Mesothelial cell of epicardium (in vitro differentiated cells): ENCODE results near the gene ASXL1. TPM values are rescaled to one million over a fixed set of nuclear protein-coding genes. Genes with fewer than 3 reads are reported as not detected.
"Not testable (repeated sequence)": the region's sequence is repeated elsewhere in the genome, so short reads cannot be mapped to it uniquely, and the experiment has no call there.

Source experiments
- DNase-seq, 2 experiments: peaks; one replicate each; pipeline ENCODE4 v3.0.0; 2021; ENCODE audit warnings: low spot score in 2 of 2; ENCODE audit not compliant: unreplicated experiment in 2 of 2
- H3K27ac Mint-ChIP-seq: 2 replicates; pipeline ENCODE4 v1.8.0; 2021; ENCODE audit warnings: mixed read lengths
- H3K27me3 Mint-ChIP-seq: 2 replicates; pipeline ENCODE4 v1.8.0; 2021; ENCODE audit warnings: low read depth, mixed read lengths
- H3K36me3 Mint-ChIP-seq: 2 replicates; pipeline ENCODE4 v1.8.0; 2021; ENCODE audit warnings: mixed read lengths
- H3K4me1 Mint-ChIP-seq: 2 replicates; pipeline ENCODE4 v1.8.0; 2021; ENCODE audit warnings: mixed read lengths
- H3K4me3 Mint-ChIP-seq: 2 replicates; pipeline ENCODE4 v1.8.0; 2021; ENCODE audit warnings: mild to moderate bottlenecking, moderate library complexity, mixed read lengths
- H3K9me3 Mint-ChIP-seq: 2 replicates; pipeline ENCODE4 v1.8.0; 2021; ENCODE audit warnings: mixed read lengths
- total RNA-seq: library from RNA; stranded (reverse); gene quantifications from 3 replicates; pipeline ENCODE4 v1.2.1, GENCODE V29; 2021
- TF ChIP-seq, protein P1 (sequence below): fragments of 200-600 bp; sonication (generic); IDR thresholded peaks from one replicate; pipeline ENCODE4 v1.5.0; 2021; ENCODE audit warnings: antibody characterized with exemption; ENCODE audit not compliant: unreplicated experiment

ASXL1 gene
- total RNA-seq, 1 donor from 2014 or later: 182 TPM

DNA sequence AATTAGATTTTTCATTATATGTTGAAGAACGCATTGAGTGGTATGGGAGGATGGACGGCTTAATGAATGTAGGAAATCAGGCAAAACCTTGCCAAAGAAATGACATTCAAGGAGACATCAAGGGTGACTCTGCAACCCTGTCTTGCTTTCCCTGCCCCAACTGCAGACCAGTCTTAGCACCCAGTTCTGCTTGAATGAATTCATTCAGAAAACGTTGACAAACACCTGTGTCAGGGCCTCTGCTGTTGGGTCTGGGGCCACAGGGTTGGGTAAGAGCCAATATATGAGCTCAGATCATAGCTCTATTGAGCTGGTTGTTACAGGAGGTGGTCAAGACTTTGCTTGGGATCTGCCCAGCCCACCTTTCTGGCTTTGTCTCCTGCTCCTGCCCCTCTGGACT lies 7.7 kb upstream of the ASXL1 start:
- no peak overlapping the region for H3K4me3 Mint-ChIP-seq
- TF ChIP-seq, protein P1, sequence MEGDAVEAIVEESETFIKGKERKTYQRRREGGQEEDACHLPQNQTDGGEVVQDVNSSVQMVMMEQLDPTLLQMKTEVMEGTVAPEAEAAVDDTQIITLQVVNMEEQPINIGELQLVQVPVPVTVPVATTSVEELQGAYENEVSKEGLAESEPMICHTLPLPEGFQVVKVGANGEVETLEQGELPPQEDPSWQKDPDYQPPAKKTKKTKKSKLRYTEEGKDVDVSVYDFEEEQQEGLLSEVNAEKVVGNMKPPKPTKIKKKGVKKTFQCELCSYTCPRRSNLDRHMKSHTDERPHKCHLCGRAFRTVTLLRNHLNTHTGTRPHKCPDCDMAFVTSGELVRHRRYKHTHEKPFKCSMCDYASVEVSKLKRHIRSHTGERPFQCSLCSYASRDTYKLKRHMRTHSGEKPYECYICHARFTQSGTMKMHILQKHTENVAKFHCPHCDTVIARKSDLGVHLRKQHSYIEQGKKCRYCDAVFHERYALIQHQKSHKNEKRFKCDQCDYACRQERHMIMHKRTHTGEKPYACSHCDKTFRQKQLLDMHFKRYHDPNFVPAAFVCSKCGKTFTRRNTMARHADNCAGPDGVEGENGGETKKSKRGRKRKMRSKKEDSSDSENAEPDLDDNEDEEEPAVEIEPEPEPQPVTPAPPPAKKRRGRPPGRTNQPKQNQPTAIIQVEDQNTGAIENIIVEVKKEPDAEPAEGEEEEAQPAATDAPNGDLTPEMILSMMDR: no peak
- no peaks in the 10 kb centered on the region for H3K36me3 Mint-ChIP-seq
- no peaks in the 10 kb centered on the region for H3K9me3 Mint-ChIP-seq
- no peak overlapping the region for H3K27ac Mint-ChIP-seq
- no peak for DNase-seq
- no peaks in the 10 kb centered on the region for H3K27me3 Mint-ChIP-seq
- peaks cover 6% of the 10 kb centered on the region for H3K4me1 Mint-ChIP-seq

DNA sequence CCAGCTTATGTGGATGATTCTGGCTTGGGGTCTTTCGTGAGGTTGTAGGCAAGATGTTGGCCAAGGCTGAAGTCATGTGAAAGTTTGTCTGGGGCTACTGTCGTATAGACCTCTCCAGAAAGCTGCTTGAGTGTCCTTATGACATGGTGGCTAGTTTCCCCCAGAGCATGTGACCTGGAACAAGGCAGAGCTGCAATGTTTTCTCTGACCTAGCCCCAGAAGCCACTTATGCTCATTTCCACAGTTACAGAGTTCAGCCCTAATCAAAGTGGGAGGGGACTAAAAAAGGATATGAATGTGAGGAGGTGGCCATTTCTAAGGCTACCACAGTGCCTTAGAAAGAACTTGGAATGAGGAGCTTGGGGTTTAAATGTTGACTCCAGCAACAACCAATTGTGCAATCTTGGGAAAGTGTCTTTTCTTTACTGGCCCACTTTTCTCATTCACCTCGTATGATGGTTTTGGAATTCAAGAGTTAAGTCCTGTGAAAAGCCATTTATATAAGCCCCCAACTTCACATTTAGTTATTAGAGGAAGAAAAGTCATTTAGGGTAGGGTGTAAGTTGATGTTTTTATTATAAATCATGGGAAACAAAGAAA lies 5.9 kb upstream of the ASXL1 start:
- DNase-seq: no peak
- peaks cover 11% of the 10 kb centered on the region for H3K4me1 Mint-ChIP-seq
- no peaks in the 10 kb centered on the region for H3K36me3 Mint-ChIP-seq
- TF ChIP-seq, protein P1: no peak
- H3K27ac Mint-ChIP-seq: no peak overlapping the region
- H3K9me3 Mint-ChIP-seq: no peaks in the 10 kb centered on the region
- H3K4me3 Mint-ChIP-seq: no peak overlapping the region
- H3K27me3 Mint-ChIP-seq: no peaks in the 10 kb centered on the region

DNA sequence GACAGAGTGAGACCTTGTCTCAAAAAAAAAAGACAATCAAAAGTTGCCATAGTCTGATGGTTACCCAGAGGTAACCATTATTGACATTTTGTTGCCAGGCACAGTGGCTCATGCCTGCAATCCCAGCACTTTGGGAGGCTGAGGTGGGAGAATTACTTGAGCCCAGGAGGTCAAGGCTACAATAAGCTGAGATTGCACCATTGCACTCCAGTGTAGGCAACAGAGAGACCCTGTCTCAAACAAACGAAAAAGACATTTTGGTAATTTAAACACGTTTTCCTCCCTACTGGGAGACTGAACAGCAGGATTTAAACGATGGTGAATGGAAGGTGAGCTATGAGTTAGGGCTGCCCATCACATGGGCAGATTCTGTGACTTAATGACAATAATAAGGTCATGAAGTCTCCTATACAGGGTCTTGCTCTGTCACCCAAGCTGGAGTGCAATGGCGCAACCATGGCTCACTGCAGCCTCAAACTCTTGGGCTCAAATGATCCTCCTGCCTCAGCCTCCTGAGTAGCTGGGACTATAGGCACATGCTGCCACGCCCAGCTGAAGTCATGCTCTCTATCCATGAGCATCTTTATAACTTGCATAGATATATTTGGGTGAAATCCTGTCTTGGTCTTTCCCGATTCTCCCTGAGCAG lies 4.2 kb upstream of the ASXL1 start:
- Mint-ChIP-seq H3K27ac (no peak overlapping the region), H3K9me3 (no peaks in the 10 kb centered on the region), H3K36me3 (no peaks in the 10 kb centered on the region), H3K4me3 (no peak overlapping the region), H3K27me3 (no peaks in the 10 kb centered on the region), H3K4me1 (peaks cover 9% of the 10 kb centered on the region)
- DNase-seq: no peak
- TF ChIP-seq, protein P1: no peak

DNA sequence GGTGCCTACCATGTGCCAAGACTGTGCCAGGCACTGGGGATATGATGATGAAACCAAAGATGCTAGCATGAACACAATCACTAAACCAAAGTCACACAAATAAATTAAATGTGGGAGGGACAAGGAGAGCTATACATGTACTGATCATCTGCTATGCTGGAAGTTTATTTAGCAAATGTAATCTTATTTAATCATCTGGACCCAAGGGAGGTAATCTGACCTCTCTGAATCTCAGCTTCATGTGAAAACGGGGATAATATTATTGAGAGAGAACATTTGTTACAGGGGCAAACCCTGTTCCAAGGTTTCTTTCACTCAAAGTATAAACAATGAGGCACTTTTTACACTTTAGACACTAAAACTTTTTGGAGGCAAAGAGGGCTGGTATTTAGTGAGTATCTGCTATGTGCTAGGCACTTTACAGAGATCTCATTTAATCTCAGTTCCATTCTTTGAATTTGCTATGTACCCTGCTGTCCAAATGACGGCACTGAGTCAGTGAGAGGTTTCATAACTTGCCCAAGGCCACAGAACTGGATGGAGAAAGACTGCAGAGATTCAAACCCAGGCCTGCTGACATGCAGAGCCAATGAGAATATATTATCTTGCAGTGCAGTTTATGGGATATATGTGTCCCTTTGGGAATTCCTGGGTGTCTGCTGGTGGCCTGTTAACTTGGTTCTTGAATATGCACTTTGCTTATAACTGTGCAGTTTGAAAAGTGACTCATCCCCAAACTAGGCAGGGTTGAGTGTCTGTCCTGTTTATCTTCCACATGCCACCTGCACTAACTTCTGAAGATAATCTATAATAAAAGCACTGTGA lies 3.3 kb upstream of the ASXL1 start:
- Mint-ChIP-seq H3K27ac (peak overlapping the region; percentile 44), H3K4me1 (peaks cover 15% of the 10 kb centered on the region), H3K9me3 (no peaks in the 10 kb centered on the region), H3K4me3 (no peak overlapping the region), H3K27me3 (no peaks in the 10 kb centered on the region), H3K36me3 (no peaks in the 10 kb centered on the region)
- TF ChIP-seq, protein P1: no peak
- DNase-seq: no peak

DNA sequence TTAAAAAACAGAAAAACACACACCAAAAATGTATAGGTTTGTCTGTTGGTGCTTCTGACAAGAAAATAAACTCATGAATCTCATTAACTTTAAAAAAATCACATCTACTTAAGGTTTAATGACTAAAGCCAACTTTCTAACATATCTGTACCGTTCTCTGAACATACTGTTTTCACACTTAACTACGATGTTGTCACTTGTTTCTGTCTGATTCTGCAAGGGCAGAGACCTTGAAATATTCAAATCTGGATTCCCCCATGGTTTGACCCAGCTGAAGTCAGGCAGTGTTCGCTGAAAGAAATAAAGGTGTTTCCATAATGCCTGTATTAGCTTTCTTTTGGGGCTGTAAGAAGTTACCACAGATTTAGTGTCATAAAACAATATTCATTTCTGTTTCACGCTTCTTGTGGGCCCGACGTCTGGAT lies 2.7 kb upstream of the ASXL1 start:
- TF ChIP-seq, protein P1: no peak
- no peaks in the 10 kb centered on the region for H3K27me3 Mint-ChIP-seq
- H3K4me1 Mint-ChIP-seq: peaks cover 21% of the 10 kb centered on the region
- peak overlapping the region; percentile 34 for H3K27ac Mint-ChIP-seq
- H3K36me3 Mint-ChIP-seq: no peaks in the 10 kb centered on the region
- H3K4me3 Mint-ChIP-seq: no peak overlapping the region
- DNase-seq: no peak
- no peaks in the 10 kb centered on the region for H3K9me3 Mint-ChIP-seq

DNA sequence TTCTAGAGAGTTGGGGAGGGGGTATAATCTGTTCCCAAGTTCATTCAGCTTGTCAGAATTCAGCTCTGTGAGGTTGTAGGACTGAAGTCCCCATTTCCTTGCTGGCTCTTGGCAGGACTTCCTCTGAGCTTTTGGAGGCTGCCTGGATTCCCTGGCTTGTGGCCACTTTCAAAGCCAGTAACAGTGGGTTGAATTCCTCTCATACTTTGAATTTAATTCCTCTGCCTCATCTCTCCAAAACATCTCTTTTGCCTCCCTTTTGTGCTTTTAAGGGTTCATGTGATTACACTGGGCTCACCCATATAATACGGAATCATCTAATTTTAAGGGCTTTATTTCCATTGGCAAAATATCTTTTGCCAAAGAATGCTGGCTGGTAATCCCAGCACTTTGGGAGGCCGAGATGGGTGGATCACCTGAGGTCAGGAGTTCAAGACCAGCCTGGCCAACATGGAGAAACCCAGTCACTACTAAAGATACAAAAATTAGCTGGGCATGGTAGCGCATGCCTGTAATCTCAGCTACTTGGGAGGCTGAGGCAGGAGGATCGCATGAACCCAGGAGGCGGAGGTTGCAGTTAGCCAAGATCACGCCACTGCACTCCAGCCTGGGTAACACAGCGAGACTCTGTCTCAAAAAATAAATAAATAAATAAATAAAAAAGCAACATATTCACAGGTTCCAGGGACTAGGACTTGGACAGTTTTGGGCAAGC lies 2.1 kb upstream of the ASXL1 start:
- H3K36me3 Mint-ChIP-seq, H3K9me3 Mint-ChIP-seq, DNase-seq, H3K27me3 Mint-ChIP-seq, H3K4me3 Mint-ChIP-seq, H3K27ac Mint-ChIP-seq: not testable (repeated sequence)
- peaks cover 24% of the 10 kb centered on the region for H3K4me1 Mint-ChIP-seq
